ENCODE results near the gene CNTN1.

DNA sequence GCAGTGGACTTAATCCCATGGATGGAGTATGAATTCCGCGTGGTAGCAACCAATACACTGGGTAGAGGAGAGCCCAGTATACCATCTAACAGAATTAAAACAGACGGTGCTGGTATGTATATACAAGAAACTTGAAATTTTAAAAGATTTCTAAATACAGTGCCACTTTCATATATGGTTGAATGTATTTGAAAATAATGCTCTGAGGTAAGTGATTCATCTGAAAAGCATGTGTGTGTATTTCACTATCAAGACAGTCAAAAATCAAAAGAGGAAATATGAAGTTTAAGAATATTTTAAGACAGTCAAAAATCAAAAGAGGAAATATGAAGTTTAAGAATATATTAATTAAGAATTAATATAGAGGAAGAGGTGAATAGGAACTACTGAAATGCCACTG, 300.9 kb downstream of the CNTN1 start:
- TF ChIP-seq, protein P1, sequence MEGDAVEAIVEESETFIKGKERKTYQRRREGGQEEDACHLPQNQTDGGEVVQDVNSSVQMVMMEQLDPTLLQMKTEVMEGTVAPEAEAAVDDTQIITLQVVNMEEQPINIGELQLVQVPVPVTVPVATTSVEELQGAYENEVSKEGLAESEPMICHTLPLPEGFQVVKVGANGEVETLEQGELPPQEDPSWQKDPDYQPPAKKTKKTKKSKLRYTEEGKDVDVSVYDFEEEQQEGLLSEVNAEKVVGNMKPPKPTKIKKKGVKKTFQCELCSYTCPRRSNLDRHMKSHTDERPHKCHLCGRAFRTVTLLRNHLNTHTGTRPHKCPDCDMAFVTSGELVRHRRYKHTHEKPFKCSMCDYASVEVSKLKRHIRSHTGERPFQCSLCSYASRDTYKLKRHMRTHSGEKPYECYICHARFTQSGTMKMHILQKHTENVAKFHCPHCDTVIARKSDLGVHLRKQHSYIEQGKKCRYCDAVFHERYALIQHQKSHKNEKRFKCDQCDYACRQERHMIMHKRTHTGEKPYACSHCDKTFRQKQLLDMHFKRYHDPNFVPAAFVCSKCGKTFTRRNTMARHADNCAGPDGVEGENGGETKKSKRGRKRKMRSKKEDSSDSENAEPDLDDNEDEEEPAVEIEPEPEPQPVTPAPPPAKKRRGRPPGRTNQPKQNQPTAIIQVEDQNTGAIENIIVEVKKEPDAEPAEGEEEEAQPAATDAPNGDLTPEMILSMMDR (IDR thresholded peaks at IDR 0.05 in 4 of 5, conservative IDR thresholded peaks at IDR 0.05 in 1 of 5) = no peak
- TF ChIP-seq POLR2A (IDR thresholded peaks at IDR 0.05) = no peak

All from gastrocnemius medialis (tissue), 4 donors.